H9 (cell line): ENCODE results near the gene PARVB. TPM values are rescaled to one million over a fixed set of nuclear protein-coding genes. Genes with fewer than 3 reads are reported as not detected.

Experiments
- DNase-seq: peaks from one replicate; pipeline ENCODE4 v3.0.0-alpha.2; 2017
- H2AFZ ChIP-seq: one replicate; pipeline ENCODE4 v1.6.1; 2013; ENCODE audit warnings: mild to moderate bottlenecking, low read length, control low read depth, moderate library complexity
- H2AK5ac ChIP-seq: 2 replicates; pipeline ENCODE4 v1.6.1; 2013; ENCODE audit warnings: low read length, control low read depth, mixed read lengths; ENCODE audit not compliant: insufficient read length
- H2BK120ac ChIP-seq: one replicate; pipeline ENCODE4 v1.6.1; 2013; ENCODE audit warnings: low read depth, mild to moderate bottlenecking, low read length, control low read depth, inconsistent platforms; ENCODE audit not compliant: poor library complexity, severe bottlenecking
- H2BK12ac ChIP-seq: 2 replicates; pipeline ENCODE4 v1.6.1; 2013; ENCODE audit warnings: low read length, control low read depth, mixed read lengths, low read depth; ENCODE audit not compliant: insufficient read length
- H2BK15ac ChIP-seq: 2 replicates; pipeline ENCODE4 v1.6.1; 2013; ENCODE audit warnings: low read depth, low read length, control low read depth
- H2BK20ac ChIP-seq: one replicate; pipeline ENCODE4 v1.6.1; 2013; ENCODE audit warnings: low read depth, mild to moderate bottlenecking, low read length, control low read depth, inconsistent platforms; ENCODE audit not compliant: poor library complexity, severe bottlenecking
- H2BK5ac ChIP-seq: 2 replicates; pipeline ENCODE4 v1.6.1; 2013; ENCODE audit warnings: low read length, control low read depth, mixed read lengths; ENCODE audit not compliant: insufficient read length
- H3K14ac ChIP-seq: 2 replicates; pipeline ENCODE4 v1.6.1; 2013; ENCODE audit warnings: low read length, control low read depth; ENCODE audit not compliant: insufficient read depth
- H3K18ac ChIP-seq: 2 replicates; pipeline ENCODE4 v1.6.1; 2013; ENCODE audit warnings: low read depth, mild to moderate bottlenecking, mixed read lengths, low read length, control low read depth; ENCODE audit not compliant: insufficient read length
- H3K23ac ChIP-seq: 2 replicates; pipeline ENCODE4 v1.6.1; 2013; ENCODE audit warnings: low read length, control low read depth, mixed read lengths, low read depth; ENCODE audit not compliant: insufficient read length
- H3K23me2 ChIP-seq: 2 replicates; pipeline ENCODE4 v1.6.1; 2013; ENCODE audit warnings: low read depth, mild to moderate bottlenecking, mixed read lengths, low read length, control low read depth; ENCODE audit not compliant: insufficient read length, poor library complexity, severe bottlenecking
- H3K27ac ChIP-seq: 2 replicates; pipeline ENCODE4 v1.5.1; 2013; ENCODE audit warnings: low read length, control low read depth, mixed read lengths, low read depth; ENCODE audit not compliant: insufficient read length
- H3K27me3 ChIP-seq: 2 replicates; pipeline ENCODE4 v1.6.1; 2013; ENCODE audit warnings: low read length, control low read depth, inconsistent platforms; ENCODE audit not compliant: insufficient read depth
- H3K4ac ChIP-seq: 2 replicates; pipeline ENCODE4 v1.6.1; 2013; ENCODE audit warnings: low read depth, mild to moderate bottlenecking, control low read depth, inconsistent platforms, low read length, moderate library complexity
- H3K4me1 ChIP-seq: 2 replicates; pipeline ENCODE4 v1.6.1; 2013; ENCODE audit warnings: low read length, control low read depth, inconsistent platforms; ENCODE audit not compliant: insufficient read depth
- H3K4me2 ChIP-seq: 2 replicates; pipeline ENCODE4 v1.6.1; 2013; ENCODE audit warnings: low read length, control low read depth, mixed read lengths; ENCODE audit not compliant: insufficient read length, insufficient read depth
- H3K56ac ChIP-seq: 2 replicates; pipeline ENCODE4 v1.6.1; 2013; ENCODE audit warnings: low read depth, mild to moderate bottlenecking, mixed read lengths, low read length, control low read depth; ENCODE audit not compliant: insufficient read length
- H3K79me1 ChIP-seq: 2 replicates; pipeline ENCODE4 v1.6.1; 2013; ENCODE audit warnings: low read depth, mild to moderate bottlenecking, moderate library complexity, low read length, control low read depth, inconsistent platforms; ENCODE audit not compliant: insufficient read depth, poor library complexity, severe bottlenecking
- H3K79me2 ChIP-seq: 2 replicates; pipeline ENCODE4 v1.6.1; 2013; ENCODE audit warnings: low read length, control low read depth, inconsistent platforms; ENCODE audit not compliant: insufficient read depth
- H3K9ac ChIP-seq: 2 replicates; pipeline ENCODE4 v1.6.1; 2013; ENCODE audit warnings: low read length, control low read depth, mixed read lengths; ENCODE audit not compliant: insufficient read length; ENCODE audit errors: extremely low read depth
- H3K9me3 ChIP-seq: one replicate; pipeline ENCODE4 v1.6.1; 2013; ENCODE audit warnings: low read depth, low read length, inconsistent platforms; ENCODE audit not compliant: control insufficient read depth
- H3T11ph ChIP-seq: one replicate; pipeline ENCODE4 v1.6.1; 2013; ENCODE audit warnings: mild to moderate bottlenecking, low read length, control low read depth, inconsistent platforms
- H4K20me1 ChIP-seq: one replicate; pipeline ENCODE4 v1.6.1; 2013; ENCODE audit not compliant: control insufficient read depth, insufficient read length, insufficient read depth
- H4K5ac ChIP-seq: 2 replicates; pipeline ENCODE4 v1.6.1; 2013; ENCODE audit warnings: low read depth, mild to moderate bottlenecking, mixed read lengths, low read length, control low read depth; ENCODE audit not compliant: insufficient read length
- H4K8ac ChIP-seq: replicated peaks from 2 replicates; pipeline ENCODE4 v1.6.1; 2013; ENCODE audit warnings: low read length, control low read depth, mixed read lengths, low read depth; ENCODE audit not compliant: insufficient read length
- H4K91ac ChIP-seq: 2 replicates; pipeline ENCODE4 v1.6.1; 2013; ENCODE audit warnings: low read depth, mild to moderate bottlenecking, moderate library complexity, mixed read lengths, low read length, control low read depth; ENCODE audit not compliant: insufficient read length
- H3K27ac Mint-ChIP-seq, 3 experiments: 2 replicates in 2 of 3; 3 replicates in 1 of 3; pipeline ENCODE4 v1.8.0; 2020 to 2021; ENCODE audit warnings: mixed read lengths in 3 of 3, mild to moderate bottlenecking in 1 of 3, moderate library complexity in 1 of 3
- H3K27me3 Mint-ChIP-seq: 2 replicates; pipeline ENCODE4 v1.8.0; 2021; ENCODE audit warnings: low read depth, mild to moderate bottlenecking, moderate library complexity, mixed read lengths
- H3K36me3 Mint-ChIP-seq, 3 experiments: 2 replicates in 2 of 3; 3 replicates in 1 of 3; pipeline ENCODE4 v1.8.0; 2020 to 2021; ENCODE audit warnings: low read depth in 3 of 3, mixed read lengths in 3 of 3; ENCODE audit not compliant: insufficient read depth in 1 of 3
- H3K4me1 Mint-ChIP-seq, 2 experiments: 2 replicates each; pipeline ENCODE4 v1.8.0; 2020; ENCODE audit warnings: mixed read lengths in 2 of 2
- H3K4me3 Mint-ChIP-seq, 2 experiments: 2 replicates in 1 of 2; 3 replicates in 1 of 2; pipeline ENCODE4 v1.8.0; 2020 to 2021; ENCODE audit warnings: mild to moderate bottlenecking in 2 of 2, mixed read lengths in 2 of 2, moderate library complexity in 1 of 2
- H3K9me3 Mint-ChIP-seq, 2 experiments: 2 replicates in 1 of 2; 3 replicates in 1 of 2; pipeline ENCODE4 v1.8.0; 2020; ENCODE audit warnings: mild to moderate bottlenecking in 2 of 2, mixed read lengths in 2 of 2, moderate library complexity in 1 of 2
- WGBS: extraction: QIAGEN DNeasy Blood & Tissue Kit; methylation state at CpG from one replicate; pipeline ENCODE4 v1.1.7; 2013; ENCODE audit warnings: missing lambda C conversion rate, low lambda C conversion rate, mixed read lengths; ENCODE audit not compliant: insufficient read length; ENCODE audit errors: extremely low coverage; 5-methylcytosine and 5-hydroxymethylcytosine counted together
- total RNA-seq: library from RNA; stranded (reverse); gene quantifications from 2 replicates; pipeline ENCODE4 v1.2.1, GENCODE V29; 2021
- TF ChIP-seq, protein P1 (sequence below): fragments of 200-600 bp; sonication (generic); conservative IDR thresholded peaks from 3 replicates; pipeline ENCODE4 v1.8.0; 2021; ENCODE audit warnings: antibody characterized with exemption, mild to moderate bottlenecking

Gene PARVB
- total RNA-seq, 1 experiment from 2014 or later, result 15.6 TPM

GRCh38 chr22:44159221-44159620 is 135.1 kb downstream of the PARVB start:
- no peaks in the 10 kb centered on the region for H3K79me1 ChIP-seq
- peaks cover 3% of the 10 kb centered on the region for H3K23me2 ChIP-seq
- H3K9me3 ChIP-seq, result no peaks in the 10 kb centered on the region
- no peak for DNase-seq
- H4K20me1 ChIP-seq, result no peaks in the 10 kb centered on the region
- H2BK15ac ChIP-seq, result no peak overlapping the region
- Mint-ChIP-seq H3K4me3 (no peak overlapping the region), H3K4me1 (peaks cover 32 to 47% of the 10 kb centered on the region in 2 experiments), H3K9me3 (no peaks in the 10 kb centered on the region), H3K36me3 (no peaks in the 10 kb centered on the region; a peak in 2 of 7 replicates), H3K27me3 (no peaks in the 10 kb centered on the region), H3K27ac (no peak overlapping the region)
- no CpG with 5 or more reads among the region's 7 CpGs for WGBS
- no peak overlapping the region for H2AFZ ChIP-seq
- H3K79me2 ChIP-seq, result no peaks in the 10 kb centered on the region
- H3T11ph ChIP-seq, result no peak overlapping the region
- peaks cover 3% of the 10 kb centered on the region; the same call in 1 of the 2 replicates for H3K4me1 ChIP-seq
- H2BK5ac ChIP-seq, result no peak overlapping the region
- no peak overlapping the region for H2BK12ac ChIP-seq
- no peak overlapping the region for H3K4ac ChIP-seq
- H2BK20ac ChIP-seq, result no peak overlapping the region
- no peak overlapping the region for H3K9ac ChIP-seq
- no peaks in the 10 kb centered on the region for H3K27me3 ChIP-seq
- no peak overlapping the region for H2BK120ac ChIP-seq
- no peak overlapping the region for H3K4me2 ChIP-seq
- H3K27ac ChIP-seq, result no peak overlapping the region
- no peak overlapping the region for H3K56ac ChIP-seq
- no peak overlapping the region for H3K18ac ChIP-seq
- H3K14ac ChIP-seq, result no peak overlapping the region; the same call in 1 of the 2 replicates
- no peak overlapping the region for H3K23ac ChIP-seq
- H4K8ac ChIP-seq, result no peak overlapping the region
- TF ChIP-seq, protein P1, sequence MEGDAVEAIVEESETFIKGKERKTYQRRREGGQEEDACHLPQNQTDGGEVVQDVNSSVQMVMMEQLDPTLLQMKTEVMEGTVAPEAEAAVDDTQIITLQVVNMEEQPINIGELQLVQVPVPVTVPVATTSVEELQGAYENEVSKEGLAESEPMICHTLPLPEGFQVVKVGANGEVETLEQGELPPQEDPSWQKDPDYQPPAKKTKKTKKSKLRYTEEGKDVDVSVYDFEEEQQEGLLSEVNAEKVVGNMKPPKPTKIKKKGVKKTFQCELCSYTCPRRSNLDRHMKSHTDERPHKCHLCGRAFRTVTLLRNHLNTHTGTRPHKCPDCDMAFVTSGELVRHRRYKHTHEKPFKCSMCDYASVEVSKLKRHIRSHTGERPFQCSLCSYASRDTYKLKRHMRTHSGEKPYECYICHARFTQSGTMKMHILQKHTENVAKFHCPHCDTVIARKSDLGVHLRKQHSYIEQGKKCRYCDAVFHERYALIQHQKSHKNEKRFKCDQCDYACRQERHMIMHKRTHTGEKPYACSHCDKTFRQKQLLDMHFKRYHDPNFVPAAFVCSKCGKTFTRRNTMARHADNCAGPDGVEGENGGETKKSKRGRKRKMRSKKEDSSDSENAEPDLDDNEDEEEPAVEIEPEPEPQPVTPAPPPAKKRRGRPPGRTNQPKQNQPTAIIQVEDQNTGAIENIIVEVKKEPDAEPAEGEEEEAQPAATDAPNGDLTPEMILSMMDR, result no peak
- no peak overlapping the region for H2AK5ac ChIP-seq
- H4K91ac ChIP-seq, result no peak overlapping the region
- H4K5ac ChIP-seq, result no peak overlapping the region
